CD4-positive, alpha-beta T cell treated with Interferon gamma for 1 hour (primary cell): ENCODE data around the gene RNF41.
A peak's percentile ranks its signal among the peaks of the same experiment; 100 is the strongest.

Experiments
- DNase-seq: peaks from one replicate; pipeline ENCODE4 v3.0.0-alpha.2; 2020

The RNF41 gene

DNA sequence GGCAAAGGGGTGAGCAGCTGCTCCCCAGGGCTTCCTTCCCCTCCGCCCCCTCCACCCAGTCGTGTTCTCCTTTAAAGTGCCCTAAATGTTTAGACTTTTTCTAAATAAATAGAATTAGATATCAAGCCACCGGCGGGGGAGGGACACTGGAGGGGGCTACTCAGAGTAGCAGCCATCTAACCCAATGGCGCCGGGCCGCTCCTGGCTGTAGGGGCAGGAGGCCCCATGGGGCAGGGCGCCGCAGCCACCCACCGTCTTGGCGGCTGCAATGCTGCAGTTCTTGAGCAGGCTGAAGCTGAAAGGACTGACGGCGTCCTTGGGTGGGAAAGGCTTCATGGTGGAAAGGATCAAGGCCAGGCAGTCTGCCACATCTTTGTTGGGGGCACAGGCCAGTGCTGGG lies 21.3 kb upstream of the RNF41 start:
- no peak for DNase-seq

DNA sequence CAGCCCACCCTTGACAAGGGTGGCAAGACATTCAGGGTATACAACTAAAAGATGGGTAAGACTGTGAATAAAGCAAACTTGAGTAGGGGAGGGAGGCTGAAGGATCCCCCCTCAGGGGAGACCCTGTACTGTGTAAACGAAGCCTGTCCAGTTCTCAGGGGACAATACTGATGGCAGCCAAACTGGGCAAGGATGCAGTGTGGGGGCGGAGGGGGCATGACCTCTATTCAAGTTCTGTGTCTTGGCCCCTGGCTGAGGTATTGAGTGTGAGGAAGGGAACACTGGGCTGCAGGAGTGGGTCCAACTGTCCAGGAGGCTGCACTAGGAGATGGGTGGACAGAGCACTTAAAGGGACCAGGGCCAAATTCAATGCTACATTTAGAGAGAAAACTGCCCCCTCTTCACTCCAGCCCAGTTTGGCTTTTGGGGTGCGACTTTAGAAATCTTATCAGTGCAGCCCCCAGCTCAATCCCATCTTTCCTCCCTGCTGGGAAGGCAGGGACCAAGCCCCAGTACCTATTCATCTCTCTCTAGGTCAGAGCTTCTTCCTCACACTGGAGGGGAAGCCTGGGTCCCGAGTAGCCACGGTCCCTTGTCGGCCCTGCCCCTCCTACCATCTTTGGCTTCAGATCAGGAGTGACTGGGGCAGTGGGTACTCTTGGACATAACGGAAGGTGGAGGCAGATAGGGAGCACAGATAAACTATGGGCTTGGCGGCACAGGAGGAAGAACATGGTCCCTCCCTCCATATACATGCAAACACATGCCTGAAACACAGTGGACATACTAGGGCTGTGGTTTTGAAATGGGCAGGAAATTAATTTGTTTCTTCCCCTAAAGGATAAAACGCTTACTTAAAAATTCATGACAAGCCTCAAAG lies 19.9 kb upstream of the RNF41 start:
- no peak for DNase-seq

DNA sequence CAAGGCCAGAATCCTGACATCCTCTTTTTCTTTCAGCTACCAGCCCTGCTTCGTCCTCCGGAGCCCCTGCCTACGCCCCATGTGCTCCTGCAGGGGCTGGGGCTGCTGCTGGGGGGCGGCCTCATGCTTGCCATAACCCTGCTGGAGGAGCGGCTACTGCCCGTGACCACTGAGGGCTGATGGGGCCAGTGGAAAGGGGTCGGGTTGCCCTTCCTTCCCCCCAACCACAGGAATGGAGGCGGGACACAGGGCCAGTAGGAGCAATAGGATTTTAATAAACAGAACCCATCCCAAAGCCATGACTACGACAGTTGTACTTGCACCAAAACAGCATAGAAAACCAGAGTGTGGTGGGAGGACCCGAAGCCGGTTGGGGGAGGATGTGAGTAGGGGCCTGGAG lies 15.8 kb upstream of the RNF41 start:
- DNase-seq, result no peak

DNA sequence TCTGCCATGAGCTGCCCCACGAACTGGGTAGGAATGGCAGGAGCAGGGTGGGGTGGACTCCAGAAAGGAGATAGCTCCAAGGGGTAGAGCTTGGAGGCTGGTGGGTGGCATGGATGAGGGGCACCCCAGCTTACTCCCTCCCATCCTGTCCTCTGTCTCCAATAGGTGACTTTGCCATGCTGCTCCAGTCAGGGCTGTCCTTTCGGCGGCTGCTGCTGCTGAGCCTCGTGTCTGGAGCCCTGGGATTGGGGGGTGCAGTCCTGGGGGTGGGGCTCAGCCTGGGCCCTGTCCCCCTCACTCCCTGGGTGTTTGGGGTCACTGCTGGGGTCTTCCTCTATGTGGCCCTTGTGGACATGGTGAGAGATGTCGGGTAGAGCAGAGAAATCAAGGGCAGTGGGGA lies 15.3 kb upstream of the RNF41 start:
- no peak for DNase-seq

DNA sequence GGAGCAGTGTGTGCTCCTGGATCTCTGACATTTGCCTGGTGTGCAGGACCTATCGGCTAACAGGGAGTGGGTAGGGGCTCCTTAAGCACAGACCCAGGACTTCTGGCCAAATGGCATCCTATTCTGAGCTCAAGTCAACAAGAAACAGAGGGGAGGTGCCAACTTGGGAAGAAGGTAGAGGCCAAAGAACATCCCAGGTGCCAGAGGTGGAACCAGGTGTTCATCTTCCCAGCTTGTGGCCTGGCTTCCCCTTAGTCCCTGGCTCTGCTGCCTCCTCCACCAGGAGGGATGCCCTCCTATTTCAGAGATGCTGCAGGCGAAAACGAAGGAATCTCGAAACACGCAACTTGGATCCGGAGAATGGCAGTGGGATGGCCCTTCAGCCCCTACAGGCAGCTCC lies 14.4 kb upstream of the RNF41 start:
- DNase-seq, result no peak

DNA sequence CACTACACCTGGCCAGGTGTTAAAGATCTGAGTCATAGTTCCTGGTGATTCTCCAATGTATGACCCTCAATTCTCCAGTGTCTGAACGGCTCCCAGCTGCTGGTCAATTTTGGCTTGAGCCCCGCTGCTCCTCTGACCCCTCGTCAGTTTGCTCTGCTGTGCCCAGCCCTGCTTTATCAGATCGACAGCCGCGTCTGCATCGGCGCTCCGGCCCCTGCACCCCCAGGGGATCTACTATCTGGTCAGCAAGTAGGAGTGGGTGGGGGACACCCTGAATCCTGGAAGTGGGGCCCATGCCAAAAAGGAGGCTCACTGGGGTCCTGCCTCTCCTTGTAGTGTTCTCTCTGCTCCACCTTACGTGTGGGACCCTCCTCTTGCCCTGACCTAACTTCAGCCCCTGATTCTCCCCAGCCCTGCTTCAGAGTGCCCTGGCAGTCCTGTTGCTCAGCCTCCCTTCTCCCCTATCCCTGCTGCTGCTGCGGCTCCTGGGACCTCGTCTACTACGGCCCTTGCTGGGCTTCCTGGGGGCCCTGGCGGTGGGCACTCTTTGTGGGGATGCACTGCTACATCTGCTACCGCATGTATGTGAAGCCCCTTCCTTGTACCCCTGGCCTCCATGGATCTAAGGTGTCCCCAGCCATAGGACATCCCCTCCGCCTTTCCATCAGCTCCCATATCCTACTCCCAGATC lies 13.2 kb upstream of the RNF41 start:
- no peak for DNase-seq

DNA sequence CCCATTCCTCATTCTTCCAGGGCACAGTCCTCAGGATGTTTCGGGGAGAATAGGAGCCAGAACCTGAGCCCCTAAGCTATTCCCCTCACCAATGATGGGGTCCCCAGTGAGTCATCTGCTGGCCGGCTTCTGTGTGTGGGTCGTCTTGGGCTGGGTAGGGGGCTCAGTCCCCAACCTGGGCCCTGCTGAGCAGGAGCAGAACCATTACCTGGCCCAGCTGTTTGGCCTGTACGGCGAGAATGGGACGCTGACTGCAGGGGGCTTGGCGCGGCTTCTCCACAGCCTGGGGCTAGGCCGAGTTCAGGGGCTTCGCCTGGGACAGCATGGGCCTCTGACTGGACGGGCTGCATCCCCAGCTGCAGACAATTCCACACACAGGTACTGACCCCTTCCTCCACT lies 9.5 kb upstream of the RNF41 start:
- no peak for DNase-seq

DNA sequence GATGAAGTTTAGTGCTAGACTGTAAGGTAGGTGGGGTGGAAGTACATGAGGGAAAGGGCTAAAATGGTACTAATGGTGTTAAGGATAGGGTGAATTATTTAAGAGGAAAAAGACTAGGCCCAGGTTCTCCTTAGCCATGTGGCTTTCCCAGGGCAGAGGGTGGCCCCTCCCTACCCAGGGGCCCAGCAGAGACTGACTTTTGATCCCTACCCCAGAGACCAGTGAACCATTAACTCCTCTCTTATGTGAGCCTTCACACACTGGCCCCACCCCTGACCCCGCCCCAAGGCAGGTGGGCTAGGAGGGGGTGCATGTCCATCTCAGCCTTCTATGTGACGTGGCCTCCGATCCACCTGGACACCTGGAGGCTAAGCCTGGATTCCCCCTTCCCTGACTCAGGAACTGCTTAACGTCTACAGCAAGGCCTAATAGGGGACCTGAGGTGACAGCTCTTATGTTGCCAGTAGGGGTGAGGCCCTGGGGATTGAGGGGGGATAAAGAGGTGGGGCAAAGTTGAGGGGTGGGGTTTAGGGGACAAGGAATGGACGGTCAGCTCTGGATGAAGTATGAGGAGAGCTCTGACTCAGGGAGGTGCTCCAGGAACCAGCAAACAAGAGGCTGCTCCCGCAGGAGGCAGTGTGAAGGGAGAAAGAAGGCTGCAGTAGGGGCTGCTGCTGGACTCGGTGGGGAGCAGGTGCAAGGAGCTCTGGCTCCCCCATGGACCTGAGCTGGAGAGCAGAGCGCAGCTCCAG lies 8.9 kb upstream of the RNF41 start:
- DNase-seq, result no peak

DNA sequence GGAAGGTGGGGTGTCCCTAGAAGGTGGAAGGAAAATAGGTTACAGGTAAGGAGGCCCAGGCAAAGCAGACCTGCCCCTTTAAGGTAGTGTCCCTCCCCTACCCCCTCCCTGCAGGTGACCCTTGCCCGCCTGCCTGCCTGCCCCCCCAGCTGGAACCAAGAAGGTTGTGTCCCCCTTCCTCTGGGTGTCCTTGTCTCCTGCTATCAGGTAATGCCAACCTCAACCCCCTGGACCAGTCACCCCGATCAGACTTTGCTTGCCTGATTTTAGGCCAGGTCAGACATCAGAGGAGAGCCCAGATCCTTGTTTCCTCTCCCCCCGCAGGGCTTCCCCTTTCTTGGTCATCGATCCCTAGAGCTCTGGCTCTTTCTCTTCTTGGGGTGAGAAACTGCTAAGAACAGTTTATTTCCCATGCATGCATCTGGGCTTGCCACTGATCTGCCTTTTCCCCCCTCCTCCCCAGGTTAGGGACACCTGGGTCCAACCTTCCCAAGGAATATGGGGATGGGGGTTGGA lies 8.3 kb upstream of the RNF41 start, which contains the start of gene SLC39A5:
SLC39A5 (plus strand) TSS at position 136 of the 516 bp plus-strand sequence. CDS start 1,224 bp downstream, outside the sequence.
- DNase-seq, result no peak

DNA sequence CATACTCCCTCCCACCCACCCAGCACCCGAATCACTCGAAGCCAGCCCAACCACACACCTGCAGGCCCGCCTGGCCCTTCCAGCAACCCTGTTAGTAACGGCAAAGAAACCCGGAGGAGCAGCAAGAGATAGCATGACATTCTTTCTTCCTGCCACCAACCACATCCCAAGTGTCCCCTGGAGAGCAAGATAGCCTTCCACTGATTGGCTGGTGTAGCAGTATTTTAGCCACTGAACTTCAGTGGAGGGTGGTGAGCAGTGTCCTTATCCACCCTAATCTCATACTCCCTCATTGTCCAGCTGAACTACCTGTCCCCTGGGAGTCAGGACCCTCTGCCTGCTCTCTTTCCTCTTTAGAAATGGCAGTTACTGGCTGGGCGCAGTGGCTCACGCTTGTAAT lies 7.4 kb upstream of the RNF41 start:
- DNase-seq, result no peak

DNA sequence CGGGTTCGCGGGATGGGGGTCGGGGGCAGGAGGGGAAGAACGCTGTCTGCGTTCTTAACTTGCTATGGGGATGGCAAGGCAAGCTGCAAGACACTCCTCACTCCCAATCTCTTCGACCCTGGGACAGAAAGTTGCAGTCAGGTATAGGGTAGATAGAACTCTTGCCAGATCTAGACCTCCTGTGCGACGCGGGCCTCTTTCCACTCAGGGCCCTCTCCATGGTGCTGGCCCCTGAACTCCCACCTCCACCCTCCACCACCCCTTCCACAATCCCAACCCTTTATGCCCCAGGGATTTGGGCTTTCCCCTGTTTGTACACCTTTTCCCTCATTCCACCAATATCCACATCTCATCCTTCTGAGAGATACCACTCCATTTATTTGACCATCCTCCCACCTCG lies 3.2 kb upstream of the RNF41 start:
- no peak for DNase-seq

DNA sequence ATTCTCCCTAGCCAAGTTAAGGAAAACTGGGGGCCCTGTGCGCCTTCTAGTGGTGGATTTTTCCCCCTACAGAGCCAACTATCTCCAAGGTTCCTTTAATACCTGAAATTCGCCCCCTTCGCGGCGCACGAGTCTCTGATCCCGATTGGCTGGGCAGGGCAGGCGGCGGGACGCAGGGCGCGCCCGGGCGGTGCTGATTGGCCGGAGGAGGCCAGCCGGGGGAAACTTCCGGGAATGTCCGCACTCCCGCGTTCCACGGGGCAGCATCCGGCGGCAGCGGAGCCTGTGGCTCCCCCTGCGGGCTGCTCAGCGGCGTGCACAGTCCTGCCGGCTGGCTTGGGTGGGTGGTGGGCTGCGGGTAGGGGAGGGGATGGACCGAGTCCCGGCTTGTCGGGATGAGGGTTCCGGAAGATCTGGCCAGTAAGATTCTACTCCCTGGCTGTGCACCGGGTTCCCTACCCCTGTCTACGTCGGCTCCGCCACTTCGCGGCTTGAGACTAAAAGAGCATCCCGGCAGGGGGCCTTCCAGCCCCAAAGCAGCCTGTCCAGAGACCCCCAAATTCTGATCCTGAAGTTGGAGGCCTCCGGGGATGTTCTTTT lies 2.5 kb upstream of the RNF41 start, which contains the start of gene NABP2:
NABP2 (plus strand) TSS at position 241 of the 600 bp plus-strand sequence. CDS start 515 bp downstream, outside the sequence.
- DNase-seq, result peak; percentile 91

DNA sequence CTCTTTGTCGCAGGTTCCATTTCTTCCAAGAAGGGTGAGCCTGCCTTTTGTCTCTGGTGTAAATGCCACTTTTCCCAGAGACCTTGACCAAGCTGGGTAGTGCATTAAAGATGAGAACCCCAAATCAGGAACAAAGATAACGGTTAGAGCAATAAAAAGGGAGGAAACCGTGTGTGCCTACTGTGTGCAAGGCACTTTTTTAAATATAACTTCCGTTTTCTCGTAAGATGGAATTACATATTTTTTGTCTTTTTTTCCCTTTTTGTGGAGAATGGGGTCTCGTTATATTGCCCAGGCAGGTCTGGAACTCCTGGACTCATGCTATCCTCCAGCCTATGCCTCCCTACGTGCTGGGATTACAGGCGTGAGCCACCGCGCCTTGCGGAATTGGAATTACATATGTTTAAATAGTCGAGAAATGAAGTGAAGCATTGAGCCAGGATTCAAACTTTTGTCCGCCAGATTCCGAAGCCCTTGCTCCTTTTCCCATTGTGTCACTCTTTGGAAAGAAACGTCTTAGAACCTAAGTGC lies 1.9 kb upstream of the RNF41 start:
- no peak for DNase-seq

DNA sequence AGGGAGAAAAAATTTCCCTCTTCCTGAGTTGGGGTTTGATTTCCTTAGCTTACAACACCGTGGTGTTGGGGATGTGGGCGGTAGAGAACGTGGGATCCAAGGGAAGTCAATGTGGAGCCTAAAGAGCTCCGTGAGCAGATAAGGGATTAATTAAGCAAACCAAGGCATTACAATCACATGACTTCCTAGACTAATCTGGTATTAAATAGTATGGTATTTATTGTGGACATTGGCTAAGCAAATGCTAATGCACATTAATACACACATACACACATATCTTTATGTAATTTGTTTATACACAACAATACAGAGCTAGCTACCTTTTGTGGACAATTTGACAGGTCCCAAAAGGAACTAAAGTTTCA lies 791 bp upstream of the RNF41 start:
- no peak for DNase-seq

DNA sequence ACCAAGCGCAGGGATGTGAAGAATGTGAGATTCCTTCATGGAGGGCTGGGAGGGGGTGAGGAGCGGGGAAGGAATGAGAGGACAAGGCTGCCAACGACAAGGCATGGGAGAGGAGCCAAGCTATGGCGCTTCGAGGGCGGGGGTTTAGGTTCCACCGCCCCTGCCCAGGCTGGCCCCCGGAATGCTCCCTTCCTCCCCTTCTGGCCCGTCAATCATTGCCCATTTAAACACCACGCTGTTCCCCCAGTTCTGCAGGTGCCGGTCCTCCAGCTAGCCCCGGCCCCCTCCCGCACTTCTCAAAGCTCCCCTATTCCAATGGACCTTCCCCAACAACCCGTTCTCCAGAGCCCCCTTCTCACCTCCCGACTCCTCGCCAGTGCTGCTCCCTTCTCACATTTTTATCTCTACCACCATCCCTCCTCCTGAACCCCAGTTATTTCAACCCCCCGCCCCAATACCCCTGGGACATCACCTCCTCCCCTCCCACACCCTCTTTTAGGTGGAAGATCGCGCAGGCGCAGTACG lies 428 bp downstream of the RNF41 start:
- DNase-seq, result no peak

DNA sequence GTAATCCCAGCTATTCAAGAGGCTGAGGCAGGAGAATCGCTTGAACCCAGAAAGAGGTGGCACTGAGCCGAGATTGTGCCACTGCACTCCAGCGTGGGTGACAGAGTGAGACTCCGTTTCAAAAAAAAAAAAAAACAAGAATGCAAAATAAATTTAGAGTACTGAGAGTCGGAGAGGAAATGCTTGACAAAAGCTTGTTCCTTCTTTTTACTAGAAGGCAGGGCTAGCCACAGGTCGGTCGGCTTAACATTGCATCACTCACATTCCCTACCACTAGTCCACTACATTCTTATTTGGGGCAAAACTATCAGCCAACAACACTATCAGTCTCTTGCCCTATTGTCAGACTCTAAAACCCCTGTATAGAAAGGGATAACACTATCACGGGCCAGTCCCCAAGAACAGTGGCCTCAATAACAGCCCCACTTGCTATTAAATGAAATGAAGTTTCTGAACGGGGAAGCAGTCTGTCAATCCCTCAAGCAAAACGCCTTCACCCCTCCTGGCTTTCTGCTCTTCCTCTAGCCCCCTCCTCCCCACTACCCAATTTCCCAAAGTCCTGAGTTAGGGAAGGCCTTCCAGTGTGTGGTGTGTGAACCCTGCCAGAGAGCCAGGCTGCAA lies 1.0 kb downstream of the RNF41 start:
- DNase-seq, result peak; percentile 40

DNA sequence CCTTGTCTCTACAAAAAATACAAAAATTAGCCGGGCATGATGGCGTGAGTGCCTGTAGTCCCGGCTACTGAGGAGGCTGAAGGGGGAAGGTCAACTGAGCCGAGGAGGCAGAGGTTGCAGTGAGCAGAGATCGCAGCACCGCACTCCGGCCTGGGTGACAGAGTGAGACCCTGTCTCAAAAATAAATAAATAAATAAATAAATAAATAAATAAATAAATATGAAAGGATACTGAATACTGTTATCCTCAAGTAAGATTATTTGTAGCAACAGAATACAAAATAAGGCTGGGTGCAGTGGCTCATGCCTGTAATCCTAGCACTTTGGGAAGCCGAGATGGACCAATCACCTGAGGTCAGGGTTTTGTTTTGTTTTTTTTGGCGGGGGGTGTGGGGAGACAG lies 1.9 kb downstream of the RNF41 start:
- DNase-seq, result no peak

DNA sequence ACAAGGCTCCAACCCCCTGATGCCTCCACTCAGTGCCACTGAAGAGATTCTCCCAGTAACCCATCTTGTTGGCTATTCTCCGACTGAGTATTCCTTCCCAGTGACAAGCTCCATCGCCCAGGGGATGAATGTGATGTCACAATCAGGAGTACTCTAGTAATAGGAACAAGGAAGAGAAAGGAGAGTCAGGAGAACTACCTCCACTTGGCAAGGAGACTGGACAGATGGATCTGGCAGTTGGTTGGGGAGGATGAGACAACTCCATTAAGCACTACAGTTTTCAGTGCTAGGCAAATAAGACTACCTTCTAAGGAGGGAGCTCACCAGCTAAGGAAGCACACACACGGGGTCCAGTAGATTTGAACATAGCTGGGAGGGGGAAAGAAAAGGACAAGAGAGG lies 5.3 kb downstream of the RNF41 start:
- DNase-seq, result no peak

DNA sequence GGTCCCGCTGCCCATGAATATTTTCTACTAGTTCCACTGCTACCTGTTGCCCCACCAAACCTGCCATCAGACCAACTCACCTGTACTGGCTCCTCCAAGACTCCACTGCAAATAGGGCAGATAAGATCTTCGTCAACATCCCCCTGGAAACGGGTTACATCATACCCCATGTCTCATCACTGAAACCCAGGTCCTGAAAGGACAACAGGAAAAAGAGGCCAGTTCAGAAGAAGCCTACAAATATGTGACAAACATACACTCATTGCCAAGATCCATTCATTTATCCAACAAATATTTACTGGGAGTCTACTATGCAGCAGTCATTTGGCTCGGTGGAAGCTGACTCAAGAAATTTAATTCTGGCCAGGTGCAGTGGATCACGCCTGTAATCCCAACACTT lies 7.8 kb downstream of the RNF41 start:
- no peak for DNase-seq

DNA sequence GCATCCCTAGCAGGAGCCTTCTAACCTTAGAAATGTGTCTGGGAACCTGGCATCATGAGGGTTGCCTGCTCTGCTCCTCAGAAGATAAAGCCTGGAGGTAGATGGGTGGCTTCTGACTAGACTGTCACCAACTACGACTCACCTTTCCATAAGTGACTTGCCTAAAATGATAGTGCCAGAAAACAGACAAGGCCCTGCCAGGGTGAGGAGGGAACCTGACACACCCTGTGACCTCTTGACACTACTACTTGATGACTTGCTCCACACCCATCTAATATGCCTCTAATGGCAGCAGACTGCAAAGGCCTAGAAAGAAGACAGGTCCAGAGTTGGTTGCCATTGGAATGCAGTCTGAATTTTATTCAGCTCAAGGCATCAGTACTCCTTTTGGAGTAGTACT lies 9.4 kb downstream of the RNF41 start:
- DNase-seq, result no peak

DNA sequence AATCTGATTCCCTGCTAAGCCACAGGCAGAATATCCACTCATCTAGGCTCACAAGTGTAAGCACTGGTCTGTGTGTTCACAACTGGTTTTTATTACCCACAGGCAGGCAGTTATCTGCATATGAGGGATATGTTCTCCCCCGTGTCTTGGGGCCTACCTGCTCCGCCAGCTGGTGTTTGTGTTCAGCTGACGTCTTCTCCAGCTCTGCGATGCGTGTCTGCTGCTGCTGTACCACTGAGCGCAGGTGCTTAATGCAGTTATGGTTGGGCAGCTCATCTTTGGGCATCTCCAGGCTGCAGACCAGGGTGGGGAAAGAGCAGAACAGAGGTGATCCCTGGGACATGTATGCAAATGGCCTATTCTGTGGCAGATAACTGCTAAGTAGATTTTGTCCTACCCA lies 13.7 kb downstream of the RNF41 start:
- DNase-seq, result peak; percentile 54
